ENCODE data around the gene OR6B1.

- no peak for TF ChIP-seq CTCF (conservative IDR thresholded peaks at IDR 0.05)
- TF ChIP-seq ZFX (IDR thresholded peaks at IDR 0.05): no peak
These were observed 45.6 kb upstream of the OR6B1 start, which contains the start of gene OR2F1 for GRCh38 chr7:143954544-143954943.
